D721Med (cell line): ENCODE measurements around the gene SCRT2.

ENCODE experiments used
- DNase-seq: peaks from one replicate; pipeline ENCODE4 v3.0.0; 2011; ENCODE audit warnings: low spot score; ENCODE audit not compliant: insufficient read length
- FAIRE-seq: peaks from 2 replicates; lab custom pipeline; 2011; peaks lifted over from hg19 to GRCh38; lab: Jason Lieb, UNC
- TF ChIP-seq, protein P1 (sequence below): IDR thresholded peaks from 2 replicates; pipeline ENCODE4 v1.5.1; 2012; ENCODE audit warnings: mild to moderate bottlenecking, control low read depth; ENCODE audit not compliant: insufficient read depth; ENCODE audit errors: missing control alignments

Gene SCRT2

DNA sequence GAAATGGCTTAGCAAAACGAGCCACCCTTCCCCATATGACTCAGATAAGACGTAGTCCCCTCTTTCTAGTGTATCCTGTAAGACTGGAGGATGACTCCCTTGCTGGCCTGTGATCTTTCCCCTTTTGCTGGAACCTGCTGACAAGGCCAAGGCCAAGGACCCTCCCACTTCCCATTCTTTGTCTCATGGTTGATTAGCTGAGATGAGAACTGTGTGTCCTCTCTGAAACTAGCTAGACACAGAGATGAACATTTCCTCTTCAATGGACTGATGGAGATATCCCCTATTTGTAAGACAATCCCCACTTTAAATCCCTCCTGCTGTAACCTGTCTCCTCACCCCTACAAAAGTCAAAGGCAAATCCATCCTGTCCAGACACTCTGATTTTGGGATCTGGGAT, 33.4 kb upstream of the SCRT2 start:
- no peak for FAIRE-seq

DNA sequence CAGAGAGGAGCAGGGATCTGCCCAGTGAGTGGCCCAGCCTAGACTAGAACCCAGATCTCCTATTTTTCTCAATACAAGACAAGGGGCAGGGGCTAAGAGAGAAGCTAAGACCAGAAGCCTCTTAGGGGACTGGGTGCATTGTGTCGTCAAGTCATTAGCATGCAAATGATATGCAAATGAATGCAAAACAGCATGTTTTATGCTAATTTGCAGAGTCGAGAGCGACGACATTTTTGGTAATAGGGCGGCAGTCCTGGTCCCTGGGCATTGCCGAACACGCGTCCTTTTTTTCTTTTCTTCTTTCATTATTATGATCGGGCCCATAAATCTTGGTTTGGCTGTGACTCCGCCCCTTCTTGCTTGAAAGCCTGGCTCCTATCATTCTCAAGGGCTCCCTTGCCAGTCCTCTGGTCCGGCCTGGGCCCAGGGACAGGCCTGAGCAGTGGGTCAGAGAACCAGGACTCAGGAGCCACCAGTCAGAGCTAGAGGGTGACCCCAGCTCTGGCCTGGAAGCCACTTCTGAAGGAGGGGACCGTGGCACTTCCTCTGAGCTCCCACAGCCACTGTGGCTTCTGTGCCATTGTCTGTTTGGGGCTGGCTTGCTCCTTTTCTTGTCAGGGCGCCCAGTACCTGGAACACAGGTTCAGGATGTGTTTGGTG, 32.0 kb upstream of the SCRT2 start:
- TF ChIP-seq, protein P1, sequence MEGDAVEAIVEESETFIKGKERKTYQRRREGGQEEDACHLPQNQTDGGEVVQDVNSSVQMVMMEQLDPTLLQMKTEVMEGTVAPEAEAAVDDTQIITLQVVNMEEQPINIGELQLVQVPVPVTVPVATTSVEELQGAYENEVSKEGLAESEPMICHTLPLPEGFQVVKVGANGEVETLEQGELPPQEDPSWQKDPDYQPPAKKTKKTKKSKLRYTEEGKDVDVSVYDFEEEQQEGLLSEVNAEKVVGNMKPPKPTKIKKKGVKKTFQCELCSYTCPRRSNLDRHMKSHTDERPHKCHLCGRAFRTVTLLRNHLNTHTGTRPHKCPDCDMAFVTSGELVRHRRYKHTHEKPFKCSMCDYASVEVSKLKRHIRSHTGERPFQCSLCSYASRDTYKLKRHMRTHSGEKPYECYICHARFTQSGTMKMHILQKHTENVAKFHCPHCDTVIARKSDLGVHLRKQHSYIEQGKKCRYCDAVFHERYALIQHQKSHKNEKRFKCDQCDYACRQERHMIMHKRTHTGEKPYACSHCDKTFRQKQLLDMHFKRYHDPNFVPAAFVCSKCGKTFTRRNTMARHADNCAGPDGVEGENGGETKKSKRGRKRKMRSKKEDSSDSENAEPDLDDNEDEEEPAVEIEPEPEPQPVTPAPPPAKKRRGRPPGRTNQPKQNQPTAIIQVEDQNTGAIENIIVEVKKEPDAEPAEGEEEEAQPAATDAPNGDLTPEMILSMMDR, result no peak
- DNase-seq, result no peak
- no peak for FAIRE-seq

More for the DNA sequence above, 33.4 kb upstream of the SCRT2 start:
- TF ChIP-seq, protein P1, result no peak
- DNase-seq, result no peak

DNA sequence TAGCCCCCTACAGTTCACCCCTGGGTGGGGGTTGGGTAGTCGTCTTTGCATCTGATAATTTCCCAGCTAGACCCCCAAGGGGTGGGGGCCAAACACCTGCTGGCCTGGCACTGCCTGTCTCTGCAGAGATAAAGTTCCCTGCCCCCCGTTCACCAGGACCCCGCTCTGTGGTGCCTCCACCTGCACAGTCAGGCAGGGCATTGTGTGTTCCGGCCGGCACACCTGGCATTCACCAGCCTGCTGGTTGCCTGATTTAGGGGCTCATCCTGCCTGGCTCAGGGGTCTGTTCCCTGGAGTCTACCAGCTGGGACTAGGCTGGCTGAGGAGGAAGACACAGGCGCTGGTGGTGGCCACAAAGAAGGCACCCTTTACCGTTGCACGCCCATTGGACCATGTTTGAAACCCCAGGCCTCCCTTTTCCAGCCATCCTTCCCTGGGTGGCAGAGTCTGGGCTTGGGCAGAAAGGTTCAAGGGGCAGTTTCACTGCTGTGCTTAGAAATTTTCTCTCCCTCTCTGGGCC, 30.8 kb upstream of the SCRT2 start:
- TF ChIP-seq, protein P1, result no peak
- no peak for FAIRE-seq

DNA sequence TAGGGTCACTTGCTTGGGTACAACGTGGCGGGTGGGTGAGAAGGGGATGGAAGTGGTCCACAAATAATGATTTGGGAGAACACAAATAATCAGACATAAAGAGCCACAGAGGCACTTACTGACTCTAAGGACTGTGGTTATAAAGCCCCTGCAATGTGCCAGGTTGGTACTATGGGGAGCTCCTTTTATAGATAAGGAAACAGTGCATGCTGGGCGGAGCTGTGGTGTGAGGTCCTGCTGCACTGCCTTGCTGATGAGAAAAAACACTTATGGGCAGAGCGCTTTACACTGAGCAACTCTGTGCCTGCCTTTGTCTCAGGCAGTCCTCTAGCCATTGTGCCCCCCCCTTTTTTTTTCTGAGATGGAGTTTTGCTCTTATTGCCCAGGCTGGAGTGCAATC, 29.1 kb upstream of the SCRT2 start:
- TF ChIP-seq, protein P1, result no peak
- FAIRE-seq (no peak), DNase-seq (no peak)

More for the DNA sequence above, 30.8 kb upstream of the SCRT2 start:
- no peak for DNase-seq

DNA sequence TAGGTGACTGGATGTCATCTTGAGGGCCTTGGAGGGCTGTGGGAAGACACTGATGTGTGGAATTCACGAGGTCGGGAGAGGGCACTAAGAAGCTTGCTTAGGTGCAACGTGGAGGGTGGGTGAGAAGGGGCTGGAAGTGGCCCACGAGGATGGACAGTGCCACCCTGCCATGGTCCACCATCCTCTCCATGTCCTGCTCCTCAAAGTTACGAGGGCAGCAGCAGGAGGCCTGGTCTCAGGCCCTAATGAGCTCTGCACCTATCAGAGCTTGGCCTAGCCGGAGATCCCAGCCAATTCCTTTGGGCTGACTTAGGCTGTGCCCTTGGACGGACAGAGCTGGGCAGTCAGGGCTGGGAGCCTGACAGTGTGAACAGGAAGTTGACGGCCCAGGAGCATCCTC, 27.8 kb upstream of the SCRT2 start:
- no peak for DNase-seq
- FAIRE-seq, result no peak
- TF ChIP-seq, protein P1, result no peak

DNA sequence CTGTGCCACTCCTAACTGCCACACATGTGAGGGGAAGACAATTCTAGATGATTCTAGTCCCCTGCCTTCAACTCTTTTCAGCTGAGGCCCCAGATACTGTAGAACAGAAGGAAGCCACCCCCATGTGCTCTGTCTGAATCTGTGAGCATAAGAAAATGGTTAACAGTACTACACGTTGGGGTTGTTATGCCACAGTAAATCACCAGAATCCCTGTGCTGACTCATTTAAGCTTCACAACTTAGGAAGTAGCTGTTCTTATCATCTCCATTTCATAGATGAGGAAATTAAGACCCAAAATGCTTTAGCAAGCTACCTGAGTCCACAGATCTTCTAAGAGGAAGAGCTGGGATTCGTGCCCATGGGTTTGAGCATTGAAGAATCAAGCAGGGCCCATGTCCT, 27.4 kb upstream of the SCRT2 start:
- no peak for FAIRE-seq
- no peak for DNase-seq
- TF ChIP-seq, protein P1, result no peak

DNA sequence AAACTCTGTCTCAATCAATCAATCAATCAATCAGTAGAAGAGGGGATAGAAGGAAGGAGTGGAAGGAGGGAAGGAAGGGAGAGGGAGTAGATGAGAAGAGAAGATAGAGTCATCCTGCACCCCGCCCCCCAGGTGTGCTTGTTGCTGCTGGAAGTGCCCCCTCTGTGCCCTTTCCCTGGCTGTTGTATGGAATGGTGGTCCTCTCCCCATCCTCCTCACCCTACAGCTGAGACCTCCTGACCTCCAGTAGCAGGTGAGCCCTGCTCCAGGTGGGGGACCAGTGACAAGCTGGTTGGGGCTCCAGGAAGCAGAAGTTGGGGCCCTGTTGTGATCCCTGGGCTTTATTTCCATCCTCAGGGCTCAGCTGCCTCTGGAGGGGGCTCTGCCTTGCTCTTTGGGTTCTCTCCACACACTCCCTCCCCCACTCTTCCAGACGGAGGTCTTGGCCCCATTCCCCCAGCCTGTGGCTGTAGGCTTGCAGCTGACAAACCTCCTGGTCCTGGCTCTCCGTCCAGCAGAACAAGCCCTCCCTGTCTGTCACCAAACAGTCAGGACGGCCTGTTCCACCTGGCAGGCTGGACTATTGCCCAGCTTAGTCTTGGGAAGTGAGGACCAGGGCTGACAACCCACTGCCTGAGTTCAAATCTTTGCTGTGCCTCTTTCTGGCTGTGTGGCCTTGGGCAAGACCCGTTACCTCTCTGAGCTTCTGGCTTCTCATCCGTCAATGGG, 26.0 kb upstream of the SCRT2 start:
- DNase-seq, result no peak
- FAIRE-seq, result no peak
- TF ChIP-seq, protein P1, result no peak
